ENCODE data around the gene ZBTB20. TPM values are rescaled to one million over a fixed set of nuclear protein-coding genes. Genes with fewer than 3 reads are reported as not detected.

ZBTB20 gene
- total RNA-seq, 1 donor from 2014 or later = 3.9 TPM

GRCh38 chr3:114645392-114645791 is 501.7 kb downstream of the ZBTB20 start:
- DNase-seq (ENCODE audit: low read depth) = no peak
- no peak for FAIRE-seq
- no peak for TF ChIP-seq CTCF (IDR thresholded peaks at IDR 0.05; ENCODE audit: insufficient read depth, low read length, severe bottlenecking)
- H3K36me3 ChIP-seq (ENCODE audit: control insufficient read depth, insufficient read depth, low read length) = no peaks in the 10 kb centered on the region
- no peaks in the 10 kb centered on the region for H3K27me3 ChIP-seq (ENCODE audit: control insufficient read depth, insufficient read depth, low read length)
- H3K4me3 ChIP-seq (ENCODE audit: low read depth, low read length) = no peak overlapping the region

DNA sequence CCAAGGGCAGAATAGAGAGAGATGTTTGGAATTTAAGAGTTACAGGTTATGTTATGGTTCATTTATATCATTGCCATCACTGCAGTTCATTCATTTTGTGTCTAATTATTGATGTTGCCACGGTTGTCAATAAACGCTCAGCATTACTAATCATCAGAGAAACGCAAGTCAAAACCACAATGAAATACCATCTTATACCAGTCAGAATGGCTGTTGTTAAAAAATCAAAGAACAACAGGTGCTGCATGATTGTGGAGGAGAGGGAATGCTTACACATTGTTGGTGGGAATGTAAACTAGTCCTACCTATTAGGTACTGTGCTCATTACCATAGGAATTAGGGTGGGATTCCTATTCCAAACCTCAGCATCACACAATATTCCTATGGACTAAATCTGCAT is 502.7 kb downstream of the ZBTB20 start:
- Histone ChIP-seq H3K4me3 (ENCODE audit: low read depth, low read length) (no peak overlapping the region), H3K27me3 (ENCODE audit: control insufficient read depth, insufficient read depth, low read length) (no peaks in the 10 kb centered on the region), H3K36me3 (ENCODE audit: control insufficient read depth, insufficient read depth, low read length) (no peaks in the 10 kb centered on the region)
- no peak for TF ChIP-seq CTCF (IDR thresholded peaks at IDR 0.05; ENCODE audit: insufficient read depth, low read length, severe bottlenecking)
- FAIRE-seq = no peak
- DNase-seq (ENCODE audit: low read depth) = peak; percentile 40

DNA sequence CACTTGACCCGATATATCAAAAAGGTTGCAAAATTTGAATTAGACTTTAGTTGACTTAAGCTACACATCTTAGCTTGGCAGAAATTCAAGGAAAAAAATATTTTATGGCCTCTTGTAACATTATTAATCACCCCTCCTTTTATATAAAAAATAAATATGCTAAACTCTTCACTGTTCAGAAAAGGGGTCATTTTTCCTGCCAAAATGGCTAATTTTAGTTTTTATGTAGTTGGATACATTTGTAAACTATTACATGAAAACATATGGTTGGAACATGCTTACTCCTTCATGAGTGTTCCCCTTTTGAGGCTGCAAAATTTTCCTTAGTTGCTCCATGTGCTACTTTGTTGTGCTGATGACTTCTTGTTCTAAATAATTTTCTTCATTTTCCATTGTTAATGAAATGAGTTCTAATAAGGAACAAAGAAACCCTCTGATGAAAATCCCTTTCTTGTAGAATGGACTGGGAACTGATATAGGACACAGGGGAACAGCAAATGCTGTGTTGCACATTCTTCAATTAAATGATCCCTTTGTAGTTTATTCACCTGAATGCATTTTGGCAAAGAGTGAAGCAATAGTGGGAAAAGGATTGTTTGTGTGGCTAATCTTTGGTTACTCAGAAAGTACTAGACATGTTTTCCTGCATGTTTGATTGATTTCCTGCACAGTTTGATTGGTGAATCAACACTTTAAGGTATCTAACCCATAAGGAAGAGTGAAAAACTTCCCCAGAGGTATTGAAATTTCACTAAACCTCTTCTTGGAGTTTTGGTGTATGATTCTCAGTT is 503.9 kb downstream of the ZBTB20 start:
- H3K27me3 ChIP-seq (ENCODE audit: control insufficient read depth, insufficient read depth, low read length) = no peaks in the 10 kb centered on the region
- no peaks in the 10 kb centered on the region for H3K36me3 ChIP-seq (ENCODE audit: control insufficient read depth, insufficient read depth, low read length)
- H3K4me3 ChIP-seq (ENCODE audit: low read depth, low read length) = no peak overlapping the region
- no peak for FAIRE-seq
- no peak for TF ChIP-seq CTCF (IDR thresholded peaks at IDR 0.05; ENCODE audit: insufficient read depth, low read length, severe bottlenecking)
- DNase-seq (ENCODE audit: low read depth) = peak; percentile 35

- H3K27me3 ChIP-seq (ENCODE audit: control insufficient read depth, insufficient read depth, low read length) = no peaks in the 10 kb centered on the region
- DNase-seq (ENCODE audit: low read depth) (no peak), FAIRE-seq (no peak)
- H3K36me3 ChIP-seq (ENCODE audit: control insufficient read depth, insufficient read depth, low read length) = no peaks in the 10 kb centered on the region
- no peak for TF ChIP-seq CTCF (IDR thresholded peaks at IDR 0.05; ENCODE audit: insufficient read depth, low read length, severe bottlenecking)
- no peak overlapping the region for H3K4me3 ChIP-seq (ENCODE audit: low read depth, low read length)
Measured at GRCh38 chr3:114640126-114640525, 507.0 kb downstream of the ZBTB20 start.

DNA sequence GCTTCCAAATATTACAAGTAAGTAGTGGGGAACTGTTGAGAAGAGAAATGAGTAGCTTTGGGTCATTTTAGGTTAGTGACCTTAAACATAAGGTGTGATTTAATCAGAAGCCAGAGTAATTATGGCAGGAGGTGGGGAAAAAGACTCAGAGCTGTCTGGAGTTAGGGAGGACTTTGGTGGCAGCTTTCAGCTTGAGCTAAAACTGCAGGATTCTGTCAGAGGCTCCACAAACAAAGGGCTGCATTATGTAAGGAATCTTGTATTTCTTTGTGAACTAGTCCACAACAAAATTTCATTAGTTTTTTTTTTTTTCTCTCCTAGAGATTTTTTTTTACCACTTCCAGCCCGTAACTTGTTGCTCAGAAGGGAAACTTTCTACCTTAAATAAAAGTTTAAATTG is 507.9 kb downstream of the ZBTB20 start:
- DNase-seq (ENCODE audit: low read depth) (no peak), FAIRE-seq (no peak)
- Histone ChIP-seq H3K27me3 (ENCODE audit: control insufficient read depth, insufficient read depth, low read length) (no peaks in the 10 kb centered on the region), H3K4me3 (ENCODE audit: low read depth, low read length) (no peak overlapping the region), H3K36me3 (ENCODE audit: control insufficient read depth, insufficient read depth, low read length) (no peaks in the 10 kb centered on the region)
- no peak for TF ChIP-seq CTCF (IDR thresholded peaks at IDR 0.05; ENCODE audit: insufficient read depth, low read length, severe bottlenecking)

DNA sequence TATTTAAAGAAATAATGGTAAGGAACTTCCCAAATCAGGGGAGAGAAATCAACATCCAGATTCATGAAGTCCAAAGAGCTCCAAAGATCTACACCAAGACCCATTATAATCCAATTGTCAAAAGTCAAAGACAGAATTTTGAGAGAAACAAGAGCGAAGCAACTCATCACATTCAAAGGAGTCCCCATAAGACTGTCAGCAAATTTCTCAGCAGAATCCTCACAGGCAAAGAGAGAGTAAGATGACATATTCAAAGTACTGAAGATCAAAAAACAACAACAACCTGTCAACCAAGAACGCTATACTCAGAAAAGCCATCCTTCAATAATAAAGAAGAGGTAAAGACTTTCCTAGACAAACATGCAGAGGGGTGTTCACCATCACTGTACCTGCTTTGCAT is 511.2 kb downstream of the ZBTB20 start:
- Histone ChIP-seq H3K36me3 (ENCODE audit: control insufficient read depth, insufficient read depth, low read length) (no peaks in the 10 kb centered on the region), H3K4me3 (ENCODE audit: low read depth, low read length) (no peak overlapping the region), H3K27me3 (ENCODE audit: control insufficient read depth, insufficient read depth, low read length) (no peaks in the 10 kb centered on the region)
- FAIRE-seq = no peak
- no peak for TF ChIP-seq CTCF (IDR thresholded peaks at IDR 0.05; ENCODE audit: insufficient read depth, low read length, severe bottlenecking)
- no peak for DNase-seq (ENCODE audit: low read depth)
